Activated CD8-positive, alpha-beta memory T cell treated with anti-CD3 and anti-CD28 coated beads, Interleukin-2, amount 10 ng/mL, durations not matched to agents 7 days and 5 days (primary cell): ENCODE measurements around the gene COL1A2. TPM values are rescaled to one million over a fixed set of nuclear protein-coding genes. Genes with fewer than 3 reads are reported as not detected.

ENCODE experiments used
- ATAC-seq: fragments of 150-1000 bp; cut with Tn5 transposase; one replicate; pipeline ENCODE4 v1.10.0; 2021; ENCODE audit warnings: moderate library complexity
- CTCF ChIA-PET: fragments of 350-600 bp; sonication (Branson Sonifier 250); formaldehyde crosslinking; loops from one replicate; lab custom pipeline; 2021; ENCODE audit warnings: antibody characterized with exemption; lab: Charles Lee
- DNase-seq: peaks from one replicate; pipeline ENCODE4 v3.0.0-alpha.2; 2020
- H3K27ac Mint-ChIP-seq: one replicate; pipeline ENCODE4 v1.8.0; 2021; ENCODE audit warnings: mild to moderate bottlenecking, mixed read lengths
- H3K27me3 Mint-ChIP-seq: one replicate; pipeline ENCODE4 v1.8.0; 2021; ENCODE audit warnings: mixed read lengths
- H3K36me3 Mint-ChIP-seq: one replicate; pipeline ENCODE4 v1.8.0; 2021; ENCODE audit warnings: mild to moderate bottlenecking, mixed read lengths
- H3K4me1 Mint-ChIP-seq: one replicate; pipeline ENCODE4 v1.8.0; 2021; ENCODE audit warnings: mixed read lengths
- H3K4me3 Mint-ChIP-seq: one replicate; pipeline ENCODE4 v1.8.0; 2021; ENCODE audit warnings: mild to moderate bottlenecking, moderate library complexity, mixed read lengths
- H3K9me3 Mint-ChIP-seq: one replicate; pipeline ENCODE4 v1.8.0; 2022; ENCODE audit warnings: low read depth, mixed read lengths
- total RNA-seq, 2 experiments: library from RNA; stranded (reverse); gene quantifications; one replicate each; pipeline ENCODE4 v1.2.3, GENCODE V29; 2021

The COL1A2 gene
- total RNA-seq, 2 experiments from 2014 or later, result 0.50 to 1.6 TPM

DNA sequence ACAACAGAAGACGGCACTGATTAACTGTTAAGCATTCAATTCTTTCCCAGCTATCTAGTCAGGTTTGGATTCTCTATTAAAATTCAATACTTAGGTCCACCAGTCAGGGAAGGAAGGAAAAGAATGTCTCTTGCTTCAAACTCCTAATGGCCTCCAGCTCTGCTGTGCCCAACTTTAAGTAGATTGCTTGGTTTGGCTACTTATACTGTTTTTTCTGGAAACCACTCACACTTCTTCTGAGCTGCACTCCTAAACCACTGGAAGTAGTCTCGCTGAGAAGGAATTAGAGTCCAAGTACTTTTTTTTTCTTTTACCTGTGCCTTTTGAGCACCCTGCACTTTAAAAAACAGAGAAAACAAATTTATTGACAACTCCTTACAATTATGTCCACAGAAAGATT, 26.7 kb upstream of the COL1A2 start:
- Mint-ChIP-seq H3K27ac (no peak overlapping the region), H3K4me3 (no peak overlapping the region), H3K36me3 (no peaks in the 10 kb centered on the region), H3K4me1 (no peaks in the 10 kb centered on the region), H3K9me3 (no peaks in the 10 kb centered on the region), H3K27me3 (peaks cover 3% of the 10 kb centered on the region)
- CTCF ChIA-PET, result interaction anchor here (1.0 kb wide), 1 partner anchor 675 kb away, joined by 3 read pairs; no protein-coding TSS in a partner anchor
- ATAC-seq, result no peak
- DNase-seq, result no peak

GRCh38 chr7:94368371-94368791, 26.3 kb upstream of the COL1A2 start:
- peaks cover 3% of the 10 kb centered on the region for H3K27me3 Mint-ChIP-seq
- CTCF ChIA-PET, result interaction anchor here (1.0 kb wide), 1 partner anchor 675 kb away, joined by 3 read pairs; no protein-coding TSS in a partner anchor
- no peak overlapping the region for H3K4me3 Mint-ChIP-seq
- no peaks in the 10 kb centered on the region for H3K4me1 Mint-ChIP-seq
- no peak for ATAC-seq
- H3K27ac Mint-ChIP-seq, result no peak overlapping the region
- no peak for DNase-seq
- H3K36me3 Mint-ChIP-seq, result no peaks in the 10 kb centered on the region
- no peaks in the 10 kb centered on the region for H3K9me3 Mint-ChIP-seq

DNA sequence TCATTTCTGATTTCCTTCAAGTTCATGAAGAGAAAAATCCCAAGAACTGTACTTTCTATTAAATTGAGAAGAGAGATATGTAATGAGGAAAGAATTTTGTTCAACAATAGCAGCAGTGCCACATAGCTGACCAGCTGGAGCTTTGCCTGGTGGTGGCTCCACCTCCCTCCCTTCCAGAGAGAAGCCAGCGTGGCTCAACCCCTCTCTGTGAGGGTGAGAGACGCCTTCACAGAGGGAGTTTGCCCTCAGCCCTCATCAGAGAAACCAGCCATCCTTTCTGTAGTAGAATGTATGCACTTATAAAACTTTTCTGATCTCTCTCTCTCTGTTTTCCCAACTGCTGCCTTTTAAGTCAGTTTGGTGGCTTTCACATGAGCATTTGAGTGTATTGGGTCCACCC, 20.5 kb upstream of the COL1A2 start:
- peaks cover 9% of the 10 kb centered on the region for H3K27me3 Mint-ChIP-seq
- CTCF ChIA-PET, result no interaction called here
- H3K27ac Mint-ChIP-seq, result no peak overlapping the region
- ATAC-seq (no peak), DNase-seq (no peak)
- no peaks in the 10 kb centered on the region for H3K4me1 Mint-ChIP-seq
- H3K36me3 Mint-ChIP-seq, result no peaks in the 10 kb centered on the region
- H3K9me3 Mint-ChIP-seq, result no peaks in the 10 kb centered on the region
- H3K4me3 Mint-ChIP-seq, result no peak overlapping the region

- Mint-ChIP-seq H3K4me3 (no peak overlapping the region), H3K4me1 (no peaks in the 10 kb centered on the region), H3K27me3 (peaks cover 14% of the 10 kb centered on the region), H3K27ac (no peak overlapping the region), H3K9me3 (no peaks in the 10 kb centered on the region), H3K36me3 (no peaks in the 10 kb centered on the region)
- no peak for ATAC-seq
- DNase-seq, result no peak
- CTCF ChIA-PET, result no interaction called here
Observed at GRCh38 chr7:94374721-94375566, 19.8 kb upstream of the COL1A2 start.

DNA sequence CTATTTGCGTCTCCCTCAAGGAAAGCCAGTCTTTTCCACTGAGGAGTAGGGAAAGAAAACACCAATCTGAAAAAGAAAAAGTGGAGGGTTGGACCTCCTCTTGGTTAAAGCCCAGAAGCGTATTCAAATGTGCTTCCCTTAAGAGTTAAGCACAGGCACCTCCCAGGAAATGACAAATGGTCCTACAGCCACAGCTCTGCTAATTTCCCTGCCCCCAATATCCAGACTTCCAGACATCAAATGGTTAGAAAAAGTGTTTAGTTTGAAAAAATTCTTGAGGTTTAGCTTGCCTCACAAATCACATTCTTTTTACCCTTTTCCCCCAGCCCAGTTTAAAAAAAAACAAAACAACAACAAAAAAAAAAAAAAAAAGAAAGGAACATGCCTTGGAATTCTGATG, 19.0 kb upstream of the COL1A2 start:
- no peak overlapping the region for H3K27ac Mint-ChIP-seq
- H3K4me1 Mint-ChIP-seq, result no peaks in the 10 kb centered on the region
- CTCF ChIA-PET, result no interaction called here
- ATAC-seq (no peak), DNase-seq (no peak)
- peaks cover 14% of the 10 kb centered on the region for H3K27me3 Mint-ChIP-seq
- H3K4me3 Mint-ChIP-seq, result no peak overlapping the region
- H3K9me3 Mint-ChIP-seq, result no peaks in the 10 kb centered on the region
- H3K36me3 Mint-ChIP-seq, result no peaks in the 10 kb centered on the region

DNA sequence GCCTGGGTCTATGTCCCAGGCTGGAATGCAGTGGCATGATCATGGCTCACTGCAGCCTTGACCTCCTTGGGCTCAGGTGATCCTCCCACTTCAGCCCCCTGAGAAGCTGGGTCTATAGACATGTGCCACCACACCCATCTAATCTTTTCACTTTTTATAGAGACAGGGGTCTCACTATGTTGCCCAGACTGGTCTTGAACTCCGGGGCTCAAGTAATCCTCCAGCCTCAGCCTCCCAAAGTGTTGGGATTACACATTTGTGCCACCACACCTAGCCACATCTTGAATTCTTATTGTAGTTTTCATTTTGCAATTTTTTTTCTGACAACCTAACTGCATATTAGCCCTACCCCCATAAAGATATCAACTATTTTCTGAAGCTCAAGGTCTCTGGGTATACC, 18.4 kb upstream of the COL1A2 start:
- H3K9me3 Mint-ChIP-seq, result no peaks in the 10 kb centered on the region
- H3K27me3 Mint-ChIP-seq, result peaks cover 14% of the 10 kb centered on the region
- H3K4me1 Mint-ChIP-seq, result no peaks in the 10 kb centered on the region
- H3K36me3 Mint-ChIP-seq, result no peaks in the 10 kb centered on the region
- H3K4me3 Mint-ChIP-seq, result no peak overlapping the region
- no peak for DNase-seq
- no peak overlapping the region for H3K27ac Mint-ChIP-seq
- CTCF ChIA-PET, result no interaction called here
- no peak for ATAC-seq

DNA sequence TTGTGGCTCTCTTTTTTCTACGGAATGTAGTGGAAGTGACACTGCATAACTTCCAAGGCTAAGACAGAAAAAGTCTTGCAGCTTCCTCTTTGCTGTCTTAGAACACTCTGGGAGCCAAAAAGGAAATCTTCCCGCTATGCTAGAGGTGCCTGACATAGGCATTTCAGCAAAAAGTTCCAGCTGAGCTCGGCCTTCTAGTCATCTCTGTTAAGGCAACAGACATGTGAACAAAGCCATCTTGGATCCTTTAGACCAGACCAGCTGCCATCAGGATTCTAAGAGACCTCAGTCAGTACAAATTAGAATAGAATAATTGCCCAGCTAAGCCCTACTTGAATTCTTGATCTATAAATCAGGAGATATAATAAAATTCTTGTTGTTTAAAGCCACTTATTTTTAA, 16.3 kb upstream of the COL1A2 start:
- H3K27me3 Mint-ChIP-seq, result peaks cover 14% of the 10 kb centered on the region
- H3K4me1 Mint-ChIP-seq, result no peaks in the 10 kb centered on the region
- no peak overlapping the region for H3K4me3 Mint-ChIP-seq
- DNase-seq (no peak), ATAC-seq (no peak)
- CTCF ChIA-PET, result no interaction called here
- no peaks in the 10 kb centered on the region for H3K9me3 Mint-ChIP-seq
- H3K36me3 Mint-ChIP-seq, result no peaks in the 10 kb centered on the region
- H3K27ac Mint-ChIP-seq, result no peak overlapping the region

- H3K27ac Mint-ChIP-seq, result no peak overlapping the region
- H3K4me3 Mint-ChIP-seq, result no peak overlapping the region
- H3K4me1 Mint-ChIP-seq, result no peaks in the 10 kb centered on the region
- CTCF ChIA-PET, result no interaction called here
- peaks cover 8% of the 10 kb centered on the region for H3K27me3 Mint-ChIP-seq
- H3K9me3 Mint-ChIP-seq, result no peaks in the 10 kb centered on the region
- no peak for DNase-seq
- ATAC-seq, result no peak
- no peaks in the 10 kb centered on the region for H3K36me3 Mint-ChIP-seq
Observed at GRCh38 chr7:94380264-94380663, 14.4 kb upstream of the COL1A2 start.

- no peaks in the 10 kb centered on the region for H3K9me3 Mint-ChIP-seq
- DNase-seq (no peak), ATAC-seq (no peak)
- no peaks in the 10 kb centered on the region for H3K4me1 Mint-ChIP-seq
- H3K27me3 Mint-ChIP-seq, result peaks cover 8% of the 10 kb centered on the region
- CTCF ChIA-PET, result no interaction called here
- no peaks in the 10 kb centered on the region for H3K36me3 Mint-ChIP-seq
- H3K27ac Mint-ChIP-seq, result no peak overlapping the region
- no peak overlapping the region for H3K4me3 Mint-ChIP-seq
Observed at GRCh38 chr7:94382132-94382531, 12.6 kb upstream of the COL1A2 start.

DNA sequence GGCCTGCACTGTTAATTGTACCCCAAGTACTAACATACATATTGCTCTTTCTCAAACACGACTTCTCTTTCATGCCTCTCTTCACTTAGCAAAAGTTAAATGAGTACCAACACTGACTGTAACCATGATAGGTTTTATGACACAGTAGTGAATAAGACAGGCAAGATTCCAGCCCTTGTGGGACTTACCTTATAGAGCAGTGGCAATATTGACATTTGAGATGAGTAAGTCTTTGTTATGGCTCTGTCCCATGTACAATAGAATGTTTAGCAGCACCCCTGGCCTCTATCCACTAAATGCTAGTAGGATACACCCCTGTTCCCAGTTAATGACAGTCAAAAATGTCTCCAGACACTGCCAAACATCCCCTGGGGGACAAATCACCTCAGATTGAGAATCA, 11.9 kb upstream of the COL1A2 start:
- H3K27me3 Mint-ChIP-seq, result peaks cover 5% of the 10 kb centered on the region
- no peaks in the 10 kb centered on the region for H3K4me1 Mint-ChIP-seq
- H3K27ac Mint-ChIP-seq, result no peak overlapping the region
- no peaks in the 10 kb centered on the region for H3K36me3 Mint-ChIP-seq
- H3K4me3 Mint-ChIP-seq, result no peak overlapping the region
- H3K9me3 Mint-ChIP-seq, result no peaks in the 10 kb centered on the region
- CTCF ChIA-PET, result no interaction called here
- no peak for DNase-seq
- ATAC-seq, result no peak

GRCh38 chr7:94384315-94384714, 10.4 kb upstream of the COL1A2 start:
- DNase-seq (no peak), ATAC-seq (no peak)
- Mint-ChIP-seq H3K27ac (no peak overlapping the region), H3K9me3 (no peaks in the 10 kb centered on the region), H3K27me3 (peaks cover 4% of the 10 kb centered on the region), H3K4me1 (no peaks in the 10 kb centered on the region), H3K4me3 (no peak overlapping the region), H3K36me3 (no peaks in the 10 kb centered on the region)
- CTCF ChIA-PET, result no interaction called here

DNA sequence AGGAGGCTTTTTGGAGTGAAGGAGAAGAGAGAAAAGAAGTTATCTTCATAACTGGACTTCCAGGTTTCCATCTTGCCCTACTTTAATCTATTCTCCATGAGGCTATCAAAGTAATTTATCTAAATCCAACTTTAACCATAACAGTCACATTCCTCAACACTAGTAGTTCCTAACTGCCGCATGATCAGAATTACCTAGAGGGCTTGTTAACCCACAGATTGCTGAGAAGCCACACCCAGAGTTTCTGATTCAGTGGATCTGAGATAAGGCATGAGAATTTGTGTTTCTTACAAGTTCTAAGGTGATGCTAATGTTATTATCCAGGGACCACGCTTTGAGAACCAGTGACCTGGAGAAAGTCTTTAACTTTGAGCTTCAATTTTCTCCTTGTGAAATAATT, 8.3 kb upstream of the COL1A2 start:
- no peak for DNase-seq
- ATAC-seq, result no peak
- CTCF ChIA-PET, result interaction anchor here (1.2 kb wide), 1 partner anchor 9 kb away, joined by 5 read pairs; no protein-coding TSS in a partner anchor
- Mint-ChIP-seq H3K36me3 (no peaks in the 10 kb centered on the region), H3K4me3 (no peak overlapping the region), H3K27me3 (no peaks in the 10 kb centered on the region), H3K9me3 (no peaks in the 10 kb centered on the region), H3K27ac (no peak overlapping the region), H3K4me1 (no peaks in the 10 kb centered on the region)

- H3K9me3 Mint-ChIP-seq, result no peaks in the 10 kb centered on the region
- ATAC-seq (no peak), DNase-seq (no peak)
- H3K36me3 Mint-ChIP-seq, result no peaks in the 10 kb centered on the region
- H3K4me1 Mint-ChIP-seq, result peaks cover 14% of the 10 kb centered on the region
- no peak overlapping the region for H3K4me3 Mint-ChIP-seq
- peaks cover 2% of the 10 kb centered on the region for H3K27me3 Mint-ChIP-seq
- H3K27ac Mint-ChIP-seq, result no peak overlapping the region
- CTCF ChIA-PET, result no interaction called here
Observed at GRCh38 chr7:94388540-94388939, 6.2 kb upstream of the COL1A2 start.

- Mint-ChIP-seq H3K36me3 (no peaks in the 10 kb centered on the region), H3K4me3 (no peak overlapping the region), H3K27me3 (peaks cover 8% of the 10 kb centered on the region), H3K9me3 (no peaks in the 10 kb centered on the region), H3K27ac (no peak overlapping the region), H3K4me1 (peaks cover 17% of the 10 kb centered on the region)
- no peak for ATAC-seq
- DNase-seq, result no peak
- CTCF ChIA-PET, result interaction anchor here (0.6 kb wide), 1 partner anchor 148 kb away, joined by 3 read pairs; no protein-coding TSS in a partner anchor
Observed at GRCh38 chr7:94389381-94389780, 5.3 kb upstream of the COL1A2 start.
